GM18909 (cell line): ENCODE results near the gene NDRG2.
"Not testable (repeated sequence)": the region's sequence is repeated elsewhere in the genome, so short reads cannot be mapped to it uniquely, and the experiment has no call there.

ENCODE experiments used
- ATAC-seq: cut with Tn5 transposase; IDR thresholded peaks from one replicate; pipeline ENCODE4 v1.9.1; 2021; ENCODE audit warnings: mild to moderate bottlenecking; ENCODE audit not compliant: unreplicated experiment, poor library complexity

Gene NDRG2

GRCh38 chr14:21056520-21057163 lies 31.8 kb upstream of the NDRG2 start:
- no peak for ATAC-seq

GRCh38 chr14:21055432-21056117 lies 30.7 kb upstream of the NDRG2 start:
- no peak for ATAC-seq

GRCh38 chr14:21054768-21055145 lies 29.9 kb upstream of the NDRG2 start:
- ATAC-seq: no peak

GRCh38 chr14:21054123-21054767 lies 29.4 kb upstream of the NDRG2 start:
- no peak for ATAC-seq

- ATAC-seq: no peak
Measured at GRCh38 chr14:21053184-21054122, 28.6 kb upstream of the NDRG2 start.

GRCh38 chr14:21050597-21050996 lies 25.7 kb upstream of the NDRG2 start:
- ATAC-seq: no peak

GRCh38 chr14:21049271-21049673 lies 24.4 kb upstream of the NDRG2 start:
- ATAC-seq: no peak

- ATAC-seq: no peak
Measured at GRCh38 chr14:21048638-21049037, 23.8 kb upstream of the NDRG2 start.

- ATAC-seq: no peak
Measured at GRCh38 chr14:21047378-21047781, 22.5 kb upstream of the NDRG2 start.

- no peak for ATAC-seq
Measured at GRCh38 chr14:21043974-21044618, 19.2 kb upstream of the NDRG2 start.

- no peak for ATAC-seq
Measured at GRCh38 chr14:21043387-21043973, 18.6 kb upstream of the NDRG2 start.

GRCh38 chr14:21042918-21043317 lies 18.1 kb upstream of the NDRG2 start:
- no peak for ATAC-seq

- ATAC-seq: no peak
Measured at GRCh38 chr14:21041676-21042433, 17.0 kb upstream of the NDRG2 start, which contains the start of gene RNASE7. Gene RNASE7, plus strand, starts transcription at chr14:21042362. Its CDS starts 631 bp downstream, at chr14:21042993.

- not testable (repeated sequence) for ATAC-seq
Measured at GRCh38 chr14:21040941-21041340, 16.1 kb upstream of the NDRG2 start.

GRCh38 chr14:21040370-21040925 lies 15.6 kb upstream of the NDRG2 start:
- ATAC-seq: no peak

- ATAC-seq: no peak
Measured at GRCh38 chr14:21039585-21040369, 14.9 kb upstream of the NDRG2 start.

GRCh38 chr14:21038441-21039422 lies 13.9 kb upstream of the NDRG2 start:
- no peak for ATAC-seq
